ENCODE measurements around the gene MCTP1. TPM values are rescaled to one million over a fixed set of nuclear protein-coding genes. Genes with fewer than 3 reads are reported as not detected.

MCTP1 gene
- total RNA-seq, 4 donors from 2014 or later: 44.7 to 88.7 (median 74.3) TPM

- no peak for TF ChIP-seq CTCF (IDR thresholded peaks at IDR 0.05; ENCODE audit: low read depth)
These were observed 197.0 kb downstream of the MCTP1 start for GRCh38 chr5:95087816-95088317.

GRCh38 chr5:95086927-95087815 lies 197.7 kb downstream of the MCTP1 start:
- no peak for TF ChIP-seq CTCF (IDR thresholded peaks at IDR 0.05; ENCODE audit: low read depth)

- TF ChIP-seq CTCF (IDR thresholded peaks at IDR 0.05; ENCODE audit: low read depth): no peak
These were observed 200.1 kb downstream of the MCTP1 start for GRCh38 chr5:95084757-95085156.

GRCh38 chr5:95083606-95084005 lies 201.3 kb downstream of the MCTP1 start:
- TF ChIP-seq CTCF (IDR thresholded peaks at IDR 0.05; ENCODE audit: low read depth): no peak

GRCh38 chr5:95081982-95082381 lies 202.9 kb downstream of the MCTP1 start:
- no peak for TF ChIP-seq CTCF (IDR thresholded peaks at IDR 0.05; ENCODE audit: low read depth)

- TF ChIP-seq CTCF (IDR thresholded peaks at IDR 0.05; ENCODE audit: low read depth): no peak
These were observed 203.4 kb downstream of the MCTP1 start for GRCh38 chr5:95081500-95081960.

GRCh38 chr5:95080441-95080840 lies 204.5 kb downstream of the MCTP1 start:
- TF ChIP-seq CTCF (IDR thresholded peaks at IDR 0.05; ENCODE audit: low read depth): no peak
